Cardiac fibroblast (primary cell): ENCODE measurements around the gene MTM1.

Experiments used
- DNase-seq, 2 donors: peaks; one replicate each; pipeline versions ENCODE4 v3.0.0 to v3.0.0-alpha.2; 2010; ENCODE audit warnings: low read depth in 2 of 2
- H3K4me3 ChIP-seq, 2 donors: replicated peaks in 1 of 2; 1 replicate in 1 of 2; 2 replicates in 1 of 2; pipeline ENCODE4 v1.5.1; 2011; ENCODE audit warnings: low read depth in 2 of 2, low read length in 2 of 2, mild to moderate bottlenecking in 2 of 2, moderate library complexity in 1 of 2
- TF ChIP-seq, protein P1 (sequence below): IDR thresholded peaks from one replicate; pipeline ENCODE4 v1.5.1; 2011; ENCODE audit warnings: low read depth, mild to moderate bottlenecking, low read length, inconsistent platforms

Gene MTM1

DNA sequence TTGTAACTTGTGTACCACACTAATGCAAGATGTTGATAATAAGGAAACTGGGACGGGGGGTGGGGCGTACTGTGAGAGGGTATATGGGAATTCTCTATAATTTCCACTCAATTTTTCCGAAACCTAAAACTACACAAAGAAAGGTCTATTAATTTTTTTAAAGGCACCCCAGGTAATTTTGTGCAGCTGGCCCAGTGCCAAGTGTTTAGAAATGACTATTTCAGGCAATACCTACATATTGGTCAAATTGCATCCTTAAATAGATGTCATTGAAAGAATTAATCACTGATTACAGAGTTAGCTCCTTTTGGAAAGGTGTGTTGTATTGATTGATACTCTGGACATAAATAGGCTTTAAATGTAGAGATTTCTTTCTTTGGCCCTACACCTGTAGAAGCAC lies 114.7 kb downstream of the MTM1 start:
- TF ChIP-seq, protein P1, sequence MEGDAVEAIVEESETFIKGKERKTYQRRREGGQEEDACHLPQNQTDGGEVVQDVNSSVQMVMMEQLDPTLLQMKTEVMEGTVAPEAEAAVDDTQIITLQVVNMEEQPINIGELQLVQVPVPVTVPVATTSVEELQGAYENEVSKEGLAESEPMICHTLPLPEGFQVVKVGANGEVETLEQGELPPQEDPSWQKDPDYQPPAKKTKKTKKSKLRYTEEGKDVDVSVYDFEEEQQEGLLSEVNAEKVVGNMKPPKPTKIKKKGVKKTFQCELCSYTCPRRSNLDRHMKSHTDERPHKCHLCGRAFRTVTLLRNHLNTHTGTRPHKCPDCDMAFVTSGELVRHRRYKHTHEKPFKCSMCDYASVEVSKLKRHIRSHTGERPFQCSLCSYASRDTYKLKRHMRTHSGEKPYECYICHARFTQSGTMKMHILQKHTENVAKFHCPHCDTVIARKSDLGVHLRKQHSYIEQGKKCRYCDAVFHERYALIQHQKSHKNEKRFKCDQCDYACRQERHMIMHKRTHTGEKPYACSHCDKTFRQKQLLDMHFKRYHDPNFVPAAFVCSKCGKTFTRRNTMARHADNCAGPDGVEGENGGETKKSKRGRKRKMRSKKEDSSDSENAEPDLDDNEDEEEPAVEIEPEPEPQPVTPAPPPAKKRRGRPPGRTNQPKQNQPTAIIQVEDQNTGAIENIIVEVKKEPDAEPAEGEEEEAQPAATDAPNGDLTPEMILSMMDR, result no peak
- DNase-seq, result no peak

DNA sequence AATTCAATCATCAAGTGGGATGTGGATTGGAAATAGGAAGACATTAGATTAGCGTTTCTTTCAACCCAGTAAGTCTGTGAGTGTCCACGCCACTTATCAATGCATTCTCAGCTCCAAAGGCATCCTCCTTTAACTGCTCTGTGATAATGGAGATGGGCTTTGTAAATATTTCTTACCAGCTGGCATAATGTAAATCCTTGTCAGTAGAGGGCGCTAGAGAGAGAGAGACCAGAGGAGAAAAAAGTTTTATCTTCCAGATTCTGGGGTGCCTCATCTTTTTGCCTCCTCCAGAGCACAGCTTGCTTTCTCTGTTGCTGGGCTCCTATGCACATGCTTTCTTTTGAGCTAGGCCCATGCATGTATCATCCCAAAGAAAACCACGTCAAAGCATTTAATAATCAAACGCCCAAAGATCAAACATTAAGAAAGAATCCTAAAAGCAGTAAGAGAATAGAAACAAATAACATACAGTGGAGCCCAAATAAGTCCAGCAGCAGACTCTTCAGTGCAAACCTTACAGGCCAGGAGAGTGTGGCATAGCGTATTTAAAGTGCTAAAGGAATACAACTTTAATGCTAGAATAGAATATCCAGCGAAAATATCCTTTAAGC lies 115.2 kb downstream of the MTM1 start:
- TF ChIP-seq, protein P1, result peak; percentile 56
- peak; percentile 52 to 58 for DNase-seq

More for the DNA sequence above, 114.7 kb downstream of the MTM1 start:
- H3K4me3 ChIP-seq, result no peak overlapping the region

DNA sequence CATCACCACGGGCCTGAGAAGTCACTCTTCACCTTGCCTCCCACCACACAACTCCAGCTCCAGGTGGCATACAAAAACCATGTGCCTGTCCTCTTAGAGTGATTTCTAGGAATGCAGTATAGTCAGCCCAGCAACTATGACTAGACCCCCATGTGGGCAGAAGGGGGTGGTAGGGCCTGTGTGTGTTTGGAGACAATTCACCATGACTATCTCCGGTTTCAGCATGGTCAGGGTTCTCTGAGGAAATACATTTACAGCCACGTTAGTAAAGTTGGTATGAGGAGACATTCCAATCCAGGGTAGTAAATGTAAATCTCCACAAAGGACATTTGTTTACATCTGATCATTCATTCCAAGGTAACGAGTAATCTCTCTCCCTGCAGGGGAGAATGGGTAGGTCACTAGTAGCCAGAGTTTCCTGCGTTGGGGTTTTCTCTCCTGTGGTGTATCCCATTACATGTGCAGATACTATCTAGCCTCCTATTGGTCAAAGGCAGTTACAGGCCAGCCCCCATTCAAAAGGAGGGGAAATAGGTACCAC lies 120.6 kb downstream of the MTM1 start:
- TF ChIP-seq, protein P1, result no peak
- peak; percentile 58 to 94 for DNase-seq
- H3K4me3 ChIP-seq, result no peak overlapping the region

More for the DNA sequence above, 115.2 kb downstream of the MTM1 start:
- no peak overlapping the region for H3K4me3 ChIP-seq

DNA sequence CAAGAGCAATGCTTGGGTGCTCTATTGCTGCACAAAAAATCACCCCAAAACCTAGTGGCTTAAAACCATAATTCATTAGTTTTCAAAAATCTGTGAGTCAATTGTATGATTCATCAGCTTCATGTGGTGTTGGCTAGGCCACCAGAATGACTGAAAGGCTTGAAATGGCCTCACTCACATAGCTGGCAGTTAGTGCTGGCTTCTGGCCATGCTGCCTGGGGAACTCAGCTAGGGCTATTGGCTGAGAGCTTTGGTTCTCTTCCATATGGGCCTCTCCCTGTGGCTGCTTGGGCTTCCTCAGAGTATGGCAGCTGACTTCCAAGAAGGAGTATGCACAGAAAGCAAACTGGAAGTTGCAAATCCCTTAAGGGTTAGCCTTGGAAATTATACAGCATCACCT lies 121.7 kb downstream of the MTM1 start:
- TF ChIP-seq, protein P1, result no peak
- peak; percentile 81 to 96 for DNase-seq
- H3K4me3 ChIP-seq, result no peak overlapping the region

DNA sequence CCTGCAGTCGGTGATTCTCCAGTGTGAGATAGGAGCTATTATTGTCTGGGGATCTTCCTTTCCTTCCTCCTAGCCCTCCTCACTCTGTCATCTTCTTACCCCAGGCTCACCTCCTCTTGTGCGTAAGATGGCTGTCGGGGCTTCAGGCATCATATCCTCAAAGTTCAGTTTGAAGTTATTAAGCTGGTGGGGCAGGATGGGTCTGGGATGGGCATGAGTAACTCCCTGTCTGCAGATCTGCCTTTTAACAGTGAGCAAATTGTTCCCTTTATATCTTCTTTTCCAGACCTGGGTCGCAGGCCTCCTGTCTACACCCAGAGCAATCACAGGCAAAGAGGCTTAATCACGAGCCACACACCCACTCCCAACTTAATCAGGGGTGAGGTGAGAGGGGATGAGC lies 123.9 kb downstream of the MTM1 start:
- TF ChIP-seq, protein P1, result no peak
- DNase-seq, result no peak
- peak overlapping the region in 1 of 2 donors; percentile 56 for H3K4me3 ChIP-seq

DNA sequence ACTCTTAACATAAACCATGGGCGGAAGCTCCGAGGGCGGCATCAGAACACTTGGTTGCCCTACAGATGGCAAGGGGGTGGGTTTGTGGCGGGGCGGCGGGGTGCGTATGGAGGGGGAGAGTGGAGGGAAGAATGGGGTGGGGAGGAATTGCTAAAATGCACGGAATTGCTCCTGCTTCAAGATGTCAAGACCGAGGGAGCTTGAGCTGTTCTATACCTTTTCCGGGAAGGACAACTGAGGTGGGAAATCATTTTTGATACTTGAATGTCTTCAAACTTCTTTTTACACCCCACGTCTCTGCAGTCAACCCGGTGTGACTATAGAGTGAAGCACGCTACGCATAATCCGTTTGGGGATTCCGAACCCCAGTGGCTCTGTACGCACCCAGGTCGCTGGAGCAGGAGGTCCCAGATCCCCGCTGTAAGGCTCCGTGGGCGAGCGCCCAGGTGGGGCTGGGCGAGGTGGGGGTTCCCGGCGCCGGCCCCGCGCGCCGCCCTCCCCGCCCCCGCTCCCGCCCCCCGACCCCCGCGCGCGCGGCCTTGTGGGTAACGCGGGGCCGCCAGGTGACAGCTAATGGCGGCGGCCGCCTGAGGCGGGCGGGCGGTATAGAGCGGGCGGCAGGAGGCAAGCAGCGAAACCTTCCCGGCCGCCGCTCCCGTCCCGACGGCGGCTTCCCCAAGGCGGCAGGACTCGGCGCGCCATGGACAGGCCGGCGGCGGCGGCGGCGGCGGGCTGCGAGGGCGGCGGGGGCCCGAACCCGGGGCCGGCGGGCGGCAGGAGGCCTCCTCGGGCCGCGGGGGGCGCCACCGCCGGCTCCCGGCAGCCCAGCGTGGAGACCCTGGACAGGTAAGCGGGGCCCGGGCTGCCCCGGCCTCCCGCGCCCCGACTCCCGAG lies 124.7 kb downstream of the MTM1 start, which contains the start of gene MTMR1:
TSS of gene MTMR1 (plus strand) at position 566 of the 894 bp plus-strand sequence. CDS start at position 701, 135 bp downstream.
- peak in 1 of 2 donors; percentile 11 for DNase-seq
- TF ChIP-seq, protein P1, result no peak
- peak within 1 kb of the TSS; percentile 58 to 62 for H3K4me3 ChIP-seq
